ENCODE results near the gene PER1. TPM values are rescaled to one million over a fixed set of nuclear protein-coding genes. Genes with fewer than 3 reads are reported as not detected.

PER1 gene
- total RNA-seq, 1 experiment from 2014 or later = 17.1 TPM

Small RNAs within 50 kb of the gene (microRNA-seq; reads per million reads assigned to microRNA genes)
- gene MIR4521 (ENCODE audit: unreplicated experiment) (261 reads per million, percentile 65 among the genes with 10 or more reads in this experiment), gene MIR6883 (ENCODE audit: unreplicated experiment) (not detected)

Other genes with a start within 250 kb of the PER1 start
- 2.6 TPM for gene RNF227, start 236.1 kb downstream of the PER1 start, total RNA-seq (2021; ENCODE audit: unreplicated experiment)
- gene KCNAB3, start 222.5 kb downstream of the PER1 start, total RNA-seq (2021; ENCODE audit: unreplicated experiment) = 3.5 TPM
- 154 TPM for gene TRAPPC1, start 220.5 kb downstream of the PER1 start, total RNA-seq (2021; ENCODE audit: unreplicated experiment)
- gene CNTROB, start 220.2 kb downstream of the PER1 start, total RNA-seq (2021; ENCODE audit: unreplicated experiment) = 60.5 TPM
- gene GUCY2D, start 149.8 kb downstream of the PER1 start, total RNA-seq (2021; ENCODE audit: unreplicated experiment) = not detected
- not detected for gene ALOX15B, start 113.3 kb downstream of the PER1 start, total RNA-seq (2021; ENCODE audit: unreplicated experiment)
- gene ALOX12B, start 64.7 kb downstream of the PER1 start, total RNA-seq (2021; ENCODE audit: unreplicated experiment) = not detected
- gene ALOXE3, start 33.9 kb downstream of the PER1 start, total RNA-seq (2021; ENCODE audit: unreplicated experiment) = 0.46 TPM
- gene HES7, start 28.3 kb downstream of the PER1 start, total RNA-seq (2021; ENCODE audit: unreplicated experiment) = 4.0 TPM
- 28.6 TPM for gene VAMP2, start 10.5 kb upstream of the PER1 start, total RNA-seq (2021; ENCODE audit: unreplicated experiment)
- 10.6 TPM for gene TMEM107, start 24.0 kb upstream of the PER1 start, total RNA-seq (2021; ENCODE audit: unreplicated experiment)
- gene BORCS6, start 37.8 kb upstream of the PER1 start, total RNA-seq (2021; ENCODE audit: unreplicated experiment) = 9.3 TPM
- gene AURKB, start 58.2 kb upstream of the PER1 start, total RNA-seq (2021; ENCODE audit: unreplicated experiment) = 85.8 TPM
- 34.2 TPM for gene CTC1, start 95.7 kb upstream of the PER1 start, total RNA-seq (2021; ENCODE audit: unreplicated experiment)
- gene PFAS, start 96.9 kb upstream of the PER1 start, total RNA-seq (2021; ENCODE audit: unreplicated experiment) = 73.0 TPM
- gene RANGRF, start 136.3 kb upstream of the PER1 start, total RNA-seq (2021; ENCODE audit: unreplicated experiment) = 16.7 TPM
- 22.0 TPM for gene SLC25A35, start 143.0 kb upstream of the PER1 start, total RNA-seq (2021; ENCODE audit: unreplicated experiment)
- not detected for gene ARHGEF15, start 157.8 kb upstream of the PER1 start, total RNA-seq (2021; ENCODE audit: unreplicated experiment)
- gene ODF4, start 187.4 kb upstream of the PER1 start, total RNA-seq (2021; ENCODE audit: unreplicated experiment) = not detected
- gene RPL26, start 230.8 kb upstream of the PER1 start, total RNA-seq (2021; ENCODE audit: unreplicated experiment) = 865 TPM
- gene RNF222, start 245.4 kb upstream of the PER1 start, total RNA-seq (2021; ENCODE audit: unreplicated experiment) = not detected

Measured in Panc1 (cell line).